Measurements from ENCODE around the gene SLC7A8. TPM values are rescaled to one million over a fixed set of nuclear protein-coding genes. Genes with fewer than 3 reads are reported as not detected.

The SLC7A8 gene
- total RNA-seq, 6 donors from 2014 or later, result 30.4 to 58.2 (median 42.0) TPM

GRCh38 chr14:23104070-23104590, 79.3 kb downstream of the SLC7A8 start:
- ATAC-seq (ENCODE audit: low FRiP score in 2 of 2) (no peak), DNase-seq (no peak)
- peaks cover 0 to 18% (median 7%) of the 10 kb centered on the region in 4 donors for H3K4me1 ChIP-seq
- peaks cover 0 to 5% (median 0%) of the 10 kb centered on the region in 4 donors for H3K36me3 ChIP-seq
- H3K27ac ChIP-seq, result no peak overlapping the region
- TF ChIP-seq EP300 (IDR thresholded peaks at IDR 0.05) (no peak), POLR2A (IDR thresholded peaks at IDR 0.05) (no peak), POLR2AphosphoS5 (IDR thresholded peaks at IDR 0.05) (no peak)
- TF ChIP-seq, protein P1, sequence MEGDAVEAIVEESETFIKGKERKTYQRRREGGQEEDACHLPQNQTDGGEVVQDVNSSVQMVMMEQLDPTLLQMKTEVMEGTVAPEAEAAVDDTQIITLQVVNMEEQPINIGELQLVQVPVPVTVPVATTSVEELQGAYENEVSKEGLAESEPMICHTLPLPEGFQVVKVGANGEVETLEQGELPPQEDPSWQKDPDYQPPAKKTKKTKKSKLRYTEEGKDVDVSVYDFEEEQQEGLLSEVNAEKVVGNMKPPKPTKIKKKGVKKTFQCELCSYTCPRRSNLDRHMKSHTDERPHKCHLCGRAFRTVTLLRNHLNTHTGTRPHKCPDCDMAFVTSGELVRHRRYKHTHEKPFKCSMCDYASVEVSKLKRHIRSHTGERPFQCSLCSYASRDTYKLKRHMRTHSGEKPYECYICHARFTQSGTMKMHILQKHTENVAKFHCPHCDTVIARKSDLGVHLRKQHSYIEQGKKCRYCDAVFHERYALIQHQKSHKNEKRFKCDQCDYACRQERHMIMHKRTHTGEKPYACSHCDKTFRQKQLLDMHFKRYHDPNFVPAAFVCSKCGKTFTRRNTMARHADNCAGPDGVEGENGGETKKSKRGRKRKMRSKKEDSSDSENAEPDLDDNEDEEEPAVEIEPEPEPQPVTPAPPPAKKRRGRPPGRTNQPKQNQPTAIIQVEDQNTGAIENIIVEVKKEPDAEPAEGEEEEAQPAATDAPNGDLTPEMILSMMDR (IDR thresholded peaks at IDR 0.05), result no peak
- H3K4me3 ChIP-seq, result no peak overlapping the region
- WGBS, 2 donors, result 86 to 90% methylated on average over 6 of the region's 6 CpGs
- H3K9me3 ChIP-seq, result no peaks in the 10 kb centered on the region
- no peaks in the 10 kb centered on the region for H3K27me3 ChIP-seq

DNA sequence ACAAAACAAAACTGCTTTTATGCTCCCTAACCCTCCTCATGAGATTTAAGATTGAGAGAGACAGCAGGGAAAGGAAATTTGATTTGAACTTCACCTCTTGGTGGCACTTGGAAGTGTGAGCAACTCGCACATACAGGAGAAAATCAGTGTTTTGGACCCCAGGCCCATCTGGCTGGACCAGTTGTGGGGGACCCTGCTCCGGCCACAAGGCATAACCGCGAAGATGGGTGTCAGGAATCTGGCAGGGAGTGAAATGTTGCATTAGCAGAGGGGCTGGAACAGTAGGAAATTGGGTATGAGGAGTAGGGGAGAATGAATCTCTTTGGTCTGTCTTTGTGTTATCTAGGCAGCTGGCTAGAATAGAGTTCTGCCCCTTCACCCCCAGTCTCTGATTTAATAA, 79.9 kb downstream of the SLC7A8 start:
- no peaks in the 10 kb centered on the region for H3K9me3 ChIP-seq
- TF ChIP-seq POLR2A (IDR thresholded peaks at IDR 0.05) (no peak), EP300 (IDR thresholded peaks at IDR 0.05) (no peak), POLR2AphosphoS5 (IDR thresholded peaks at IDR 0.05) (no peak)
- TF ChIP-seq, protein P1 (IDR thresholded peaks at IDR 0.05), result no peak
- no peaks in the 10 kb centered on the region for H3K27me3 ChIP-seq
- WGBS, 2 donors, result 80 to 89% methylated on average over 4 of the region's 4 CpGs
- H3K36me3 ChIP-seq, result peaks cover 0 to 11% (median under 1%) of the 10 kb centered on the region in 4 donors
- no peak overlapping the region for H3K27ac ChIP-seq
- DNase-seq, result no peak
- ATAC-seq (ENCODE audit: low FRiP score in 2 of 2), result no peak
- peaks cover 0 to 18% (median 7%) of the 10 kb centered on the region in 4 donors for H3K4me1 ChIP-seq
- H3K4me3 ChIP-seq, result no peak overlapping the region

DNA sequence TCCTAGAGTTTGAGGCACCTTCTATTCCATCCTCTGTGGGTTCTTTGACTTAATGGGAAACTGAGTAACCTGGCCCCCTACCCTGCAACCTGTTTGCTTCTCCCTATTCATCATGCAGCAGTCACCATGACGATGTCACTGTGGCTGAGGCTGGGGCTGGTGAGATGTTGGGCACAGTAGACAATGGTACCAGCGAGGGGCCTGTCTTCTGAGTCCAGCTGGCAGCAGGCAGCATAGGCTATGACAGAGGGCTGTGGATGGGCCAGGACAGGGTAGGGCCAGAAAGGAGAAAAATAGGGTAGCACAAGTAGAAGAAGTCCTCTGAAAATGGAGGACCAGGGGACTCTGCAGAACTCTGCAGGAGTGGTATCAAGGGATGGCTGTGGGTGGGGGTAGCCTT, 80.7 kb downstream of the SLC7A8 start:
- ATAC-seq (ENCODE audit: low FRiP score in 2 of 2) (no peak), DNase-seq (no peak)
- TF ChIP-seq EP300 (IDR thresholded peaks at IDR 0.05) (no peak), POLR2AphosphoS5 (IDR thresholded peaks at IDR 0.05) (no peak), POLR2A (IDR thresholded peaks at IDR 0.05) (no peak)
- TF ChIP-seq, protein P1 (IDR thresholded peaks at IDR 0.05), result no peak
- no peaks in the 10 kb centered on the region for H3K27me3 ChIP-seq
- peaks cover 0 to 18% (median 7%) of the 10 kb centered on the region in 4 donors for H3K36me3 ChIP-seq
- no peaks in the 10 kb centered on the region for H3K9me3 ChIP-seq
- H3K4me3 ChIP-seq, result no peak overlapping the region
- H3K4me1 ChIP-seq, result peaks cover 0 to 23% (median 7%) of the 10 kb centered on the region in 4 donors
- H3K27ac ChIP-seq, result no peak overlapping the region
- WGBS, 2 donors, result 88 to 93% methylated on average over 2 of the region's 2 CpGs

DNA sequence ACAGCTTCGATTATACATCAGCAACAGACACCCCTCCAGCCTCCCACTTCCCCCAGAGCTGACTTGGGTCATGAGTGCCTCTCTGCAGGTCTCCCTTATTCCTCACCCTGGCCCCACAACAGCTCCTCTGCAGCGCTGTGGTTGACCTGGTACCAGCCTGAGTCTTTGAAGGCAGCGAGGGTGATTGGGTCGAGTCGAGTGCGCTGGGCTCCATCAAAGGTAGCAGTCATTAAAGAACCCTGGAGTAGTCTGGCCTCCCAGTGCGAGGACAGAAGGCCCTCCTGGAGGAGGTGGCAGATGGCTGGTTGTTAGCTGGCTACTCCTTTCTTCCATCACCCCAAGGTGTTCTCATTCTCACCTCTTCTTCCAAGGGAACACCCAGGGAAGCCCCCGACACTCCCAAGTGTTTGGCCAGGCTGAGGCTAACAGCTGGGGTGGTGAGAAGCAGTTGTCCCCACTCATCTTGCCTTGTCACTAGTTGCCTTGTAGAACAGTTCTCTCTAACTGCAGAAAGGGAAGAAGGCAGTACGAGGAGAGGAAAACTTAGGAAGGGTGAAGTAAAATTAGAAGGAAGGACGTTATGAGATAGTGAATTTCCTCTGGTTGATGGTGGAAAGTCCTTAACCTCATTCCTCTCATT, 81.4 kb downstream of the SLC7A8 start:
- Histone ChIP-seq H3K4me1 (peaks cover 2 to 30% (median 11%) of the 10 kb centered on the region in 4 donors), H3K9me3 (no peaks in the 10 kb centered on the region), H3K27me3 (no peaks in the 10 kb centered on the region), H3K36me3 (peaks cover 0 to 24% (median 9%) of the 10 kb centered on the region in 4 donors), H3K4me3 (no peak overlapping the region), H3K27ac (no peak overlapping the region)
- TF ChIP-seq EP300 (IDR thresholded peaks at IDR 0.05), result no peak
- TF ChIP-seq, protein P1 (IDR thresholded peaks at IDR 0.05), result no peak
- DNase-seq, result no peak
- ATAC-seq (ENCODE audit: low FRiP score in 2 of 2), result no peak
- WGBS, 2 donors, result 80 to 81% methylated on average over 8 to 10 of the region's 10 CpGs
